K562 (cell line): ENCODE results near the gene BACE1-AS.

Experiments used
- KDM5B ChIP-seq: fragments of 200-600 bp; sonication (generic); IDR thresholded peaks from 2 replicates; pipeline ENCODE4 v1.6.1; 2012; ENCODE audit warnings: low read depth, mild to moderate bottlenecking, moderate library complexity, low read length, control low read depth, inconsistent platforms; ENCODE audit not compliant: insufficient replicate concordance
- NCOA1 ChIP-seq: fragments of 450-650 bp; IDR thresholded peaks from 2 replicates; pipeline ENCODE4 v1.6.1; 2016; ENCODE audit warnings: low read depth
- NCOA2 ChIP-seq, 2 experiments: fragments of 450-650 bp; IDR thresholded peaks; 2 replicates each; pipeline ENCODE4 v1.6.1; 2018; ENCODE audit warnings: mild to moderate bottlenecking in 2 of 2, moderate library complexity in 1 of 2; ENCODE audit not compliant: partially characterized antibody in 2 of 2
- SMAD3 ChIP-seq: fragments of 450-650 bp; formaldehyde crosslinking; conservative IDR thresholded peaks from 2 replicates; pipeline ENCODE4 v1.4.0; 2020; ENCODE audit warnings: mild to moderate bottlenecking
- SOX6 ChIP-seq: fragments of 450-650 bp; IDR thresholded peaks from 2 replicates; pipeline ENCODE4 v1.6.1; 2014; ENCODE audit warnings: mild to moderate bottlenecking
- SRSF3 ChIP-seq: fragments of 200-400 bp; formaldehyde crosslinking; IDR thresholded peaks from 2 replicates; pipeline ENCODE4 v1.6.1; 2016; ENCODE audit warnings: mild to moderate bottlenecking, low read length, moderate library complexity; ENCODE audit not compliant: insufficient read depth
- TARDBP ChIP-seq: fragments of 450-650 bp; IDR thresholded peaks from 2 replicates; pipeline ENCODE4 v1.6.1; 2016
- TFAM ChIP-seq: fragments of 250-450 bp; sonication (Bioruptor Pico); conservative IDR thresholded peaks from 2 replicates; pipeline ENCODE4 v1.5.0; 2021; ENCODE audit warnings: mild to moderate bottlenecking, moderate library complexity
- ZNF785 ChIP-seq: fragments of 250-450 bp; sonication (Bioruptor Pico); IDR thresholded peaks from 2 replicates; pipeline ENCODE4 v1.4.0; 2020; ENCODE audit warnings: mild to moderate bottlenecking
- TF ChIP-seq, protein P1 (sequence below), 3 experiments: IDR thresholded peaks in 2 of 3; conservative IDR thresholded peaks in 1 of 3; 2 replicates each; pipeline ENCODE4 v1.5.1; 2011 to 2012; ENCODE audit warnings: low read length in 3 of 3, mild to moderate bottlenecking in 3 of 3, control low read depth in 2 of 3, improper control_type of control experiment in 1 of 3, inconsistent platforms in 1 of 3, low read depth in 1 of 3, mixed read lengths in 1 of 3, moderate library complexity in 1 of 3; ENCODE audit not compliant: insufficient read depth in 2 of 3
- TF ChIP-seq, protein P2 (sequence below): fragments of 450-650 bp; IDR thresholded peaks from 2 replicates; pipeline ENCODE4 v1.6.1; 2016; ENCODE audit warnings: missing biosample characterization, missing genetic modification characterization

DNA sequence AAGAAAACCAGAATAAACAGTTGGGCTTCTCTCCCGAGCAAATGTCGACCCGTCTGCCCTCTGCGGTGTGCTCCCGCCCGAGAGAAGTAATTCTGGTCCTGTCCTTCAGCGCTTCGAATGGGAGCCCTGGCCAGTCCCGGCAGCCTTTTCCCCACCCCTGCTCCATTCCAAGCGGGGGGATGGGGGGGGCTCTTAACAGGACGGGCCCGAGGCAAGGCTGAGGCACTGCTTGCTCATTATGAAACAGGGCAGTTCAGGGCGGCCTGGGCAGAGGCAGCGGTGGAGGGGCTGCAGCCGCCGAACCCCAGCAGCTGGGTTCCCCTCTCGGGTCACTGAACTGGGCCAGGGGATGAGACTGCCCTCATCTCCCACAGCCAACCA, 9.1 kb downstream of the BACE1-AS start:
- TF ChIP-seq, protein P1, sequence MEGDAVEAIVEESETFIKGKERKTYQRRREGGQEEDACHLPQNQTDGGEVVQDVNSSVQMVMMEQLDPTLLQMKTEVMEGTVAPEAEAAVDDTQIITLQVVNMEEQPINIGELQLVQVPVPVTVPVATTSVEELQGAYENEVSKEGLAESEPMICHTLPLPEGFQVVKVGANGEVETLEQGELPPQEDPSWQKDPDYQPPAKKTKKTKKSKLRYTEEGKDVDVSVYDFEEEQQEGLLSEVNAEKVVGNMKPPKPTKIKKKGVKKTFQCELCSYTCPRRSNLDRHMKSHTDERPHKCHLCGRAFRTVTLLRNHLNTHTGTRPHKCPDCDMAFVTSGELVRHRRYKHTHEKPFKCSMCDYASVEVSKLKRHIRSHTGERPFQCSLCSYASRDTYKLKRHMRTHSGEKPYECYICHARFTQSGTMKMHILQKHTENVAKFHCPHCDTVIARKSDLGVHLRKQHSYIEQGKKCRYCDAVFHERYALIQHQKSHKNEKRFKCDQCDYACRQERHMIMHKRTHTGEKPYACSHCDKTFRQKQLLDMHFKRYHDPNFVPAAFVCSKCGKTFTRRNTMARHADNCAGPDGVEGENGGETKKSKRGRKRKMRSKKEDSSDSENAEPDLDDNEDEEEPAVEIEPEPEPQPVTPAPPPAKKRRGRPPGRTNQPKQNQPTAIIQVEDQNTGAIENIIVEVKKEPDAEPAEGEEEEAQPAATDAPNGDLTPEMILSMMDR (IDR thresholded peaks at IDR 0.05 in 2 of 3, conservative IDR thresholded peaks at IDR 0.05 in 1 of 3; ENCODE audit: insufficient read depth in 2 of 3, low read depth in 1 of 3, low read length in 3 of 3): no peak
- TF ChIP-seq TARDBP (no peak), KDM5B (no peak), TFAM (CRISPR knock-in tag) (no peak), SMAD3 (CRISPR knock-in tag) (no peak), NCOA2 (IDR thresholded peaks at IDR 0.05; ENCODE audit: partially characterized antibody in 2 of 2) (no peak), SRSF3 (no peak), SOX6 (no peak), ZNF785 (CRISPR knock-in tag) (no peak), NCOA1 (no peak)
- TF ChIP-seq, protein P2, sequence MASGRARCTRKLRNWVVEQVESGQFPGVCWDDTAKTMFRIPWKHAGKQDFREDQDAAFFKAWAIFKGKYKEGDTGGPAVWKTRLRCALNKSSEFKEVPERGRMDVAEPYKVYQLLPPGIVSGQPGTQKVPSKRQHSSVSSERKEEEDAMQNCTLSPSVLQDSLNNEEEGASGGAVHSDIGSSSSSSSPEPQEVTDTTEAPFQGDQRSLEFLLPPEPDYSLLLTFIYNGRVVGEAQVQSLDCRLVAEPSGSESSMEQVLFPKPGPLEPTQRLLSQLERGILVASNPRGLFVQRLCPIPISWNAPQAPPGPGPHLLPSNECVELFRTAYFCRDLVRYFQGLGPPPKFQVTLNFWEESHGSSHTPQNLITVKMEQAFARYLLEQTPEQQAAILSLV: no peak
